ENCODE results near the gene ATP1B1.
"Not testable (repeated sequence)": the region's sequence is repeated elsewhere in the genome, so short reads cannot be mapped to it uniquely, and the experiment has no call there.

Gene ATP1B1

GRCh38 chr1:169146576-169147214 lies 40.2 kb downstream of the ATP1B1 start:
- no peak for DNase-seq

DNA sequence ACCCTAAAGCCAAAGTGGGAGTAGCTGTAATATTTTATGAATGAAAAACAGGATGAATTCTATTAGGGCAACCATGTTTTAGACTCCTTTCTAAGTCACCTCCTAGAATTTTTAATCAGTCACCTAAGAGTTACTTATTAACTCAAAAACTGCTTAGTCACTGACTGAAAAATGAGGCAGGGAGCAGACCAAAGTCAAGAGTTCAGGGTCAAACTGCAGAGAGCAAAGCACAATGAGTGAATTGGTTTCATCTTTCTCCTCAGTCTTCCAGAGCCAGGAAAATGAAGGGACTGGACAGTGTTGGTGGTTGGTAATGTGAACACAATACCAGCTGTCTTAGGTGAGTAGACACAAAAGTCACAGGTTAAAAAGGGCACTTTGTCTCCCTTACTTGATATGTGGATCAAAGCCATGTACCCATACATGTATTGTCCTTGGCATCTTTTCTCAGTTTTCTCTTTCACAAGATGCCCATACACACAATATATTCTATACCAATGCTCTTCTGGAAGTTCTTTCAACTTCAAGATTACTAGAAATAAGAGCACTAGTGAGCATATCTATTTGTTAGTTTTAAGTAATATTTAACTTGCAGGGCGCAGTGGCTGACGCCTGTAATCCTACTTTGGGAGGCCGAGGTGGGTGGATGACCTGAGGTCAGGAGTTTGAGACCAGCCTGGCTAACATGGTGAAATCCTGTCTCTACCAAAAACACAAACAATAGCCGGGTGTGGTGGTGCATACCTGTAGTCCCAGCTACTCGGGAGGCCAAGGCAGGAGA lies 42.2 kb downstream of the ATP1B1 start:
- DNase-seq = no peak

GRCh38 chr1:169149555-169150286 lies 43.2 kb downstream of the ATP1B1 start:
- no peak for DNase-seq

DNA sequence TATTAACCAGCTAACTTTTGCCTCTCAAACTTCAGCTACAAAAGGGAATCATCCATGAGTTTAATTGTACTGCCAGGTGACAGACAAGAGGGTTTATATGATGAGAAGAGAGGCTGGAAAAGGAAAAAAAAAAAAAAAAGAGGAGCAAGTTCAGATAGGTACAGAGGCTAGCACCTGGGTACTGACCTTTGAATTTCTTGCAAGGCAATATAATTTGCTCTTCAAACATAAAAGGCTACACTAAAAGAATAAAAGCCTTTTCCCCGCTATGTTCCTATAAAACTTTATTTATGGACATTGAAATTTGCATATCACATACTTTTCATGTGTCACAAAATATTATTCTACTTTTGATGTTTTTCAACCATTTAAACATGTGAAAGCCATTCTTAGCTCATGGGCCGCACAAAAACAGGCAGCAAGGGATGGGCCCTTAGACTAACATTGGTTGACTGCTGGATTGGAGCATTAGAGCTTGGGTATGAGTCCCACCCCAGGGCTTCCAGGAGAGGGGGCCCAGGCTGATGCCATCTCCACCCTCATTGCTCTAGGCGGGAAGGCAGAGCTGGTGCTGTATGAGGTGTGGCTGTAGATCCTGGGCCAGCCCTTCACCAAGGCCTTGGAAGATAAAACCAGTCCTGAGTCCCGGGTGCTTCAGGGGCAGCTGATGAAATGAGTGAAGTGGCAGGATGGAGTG lies 44.3 kb downstream of the ATP1B1 start:
- DNase-seq = no peak

- DNase-seq = no peak
Observed at GRCh38 chr1:169151338-169151837, 44.9 kb downstream of the ATP1B1 start.

DNA sequence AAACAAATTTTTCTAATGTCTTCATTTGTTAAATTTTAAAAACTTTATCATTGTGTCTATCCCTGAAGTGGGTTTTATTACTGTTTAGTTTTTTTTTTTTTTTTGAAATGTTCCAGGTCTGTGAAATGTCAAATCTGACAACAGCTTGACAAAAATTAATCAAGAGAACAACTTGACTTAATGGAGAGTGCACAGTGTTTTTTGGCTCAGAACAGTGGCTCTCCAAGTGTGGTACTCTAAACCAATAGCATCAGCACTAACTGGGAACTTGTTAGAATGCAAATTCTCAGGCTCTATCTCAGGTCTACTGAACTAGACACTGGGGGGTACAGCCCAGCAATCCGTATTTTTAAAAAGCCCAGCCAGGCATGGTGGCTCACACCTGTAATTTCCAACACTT lies 49.2 kb downstream of the ATP1B1 start:
- DNase-seq = no peak

DNA sequence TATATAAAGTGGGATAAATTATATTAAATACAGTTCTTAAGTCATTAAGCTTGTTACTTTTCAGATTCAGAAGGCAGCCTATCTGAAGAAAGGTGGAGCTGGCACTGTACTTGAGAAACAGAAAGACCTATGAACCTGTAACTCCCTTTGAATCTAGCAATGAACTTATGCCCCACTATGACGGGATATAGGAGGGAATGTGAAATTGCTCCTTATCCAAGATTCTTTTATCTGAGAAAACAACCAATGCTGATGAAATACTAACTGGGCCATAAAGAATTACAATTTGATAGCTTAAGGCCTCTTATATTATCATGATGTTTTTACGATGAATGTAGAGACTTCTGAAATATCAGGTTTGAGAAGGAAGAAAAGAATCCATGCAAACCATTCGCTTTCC lies 50.1 kb downstream of the ATP1B1 start:
- no peak for DNase-seq

GRCh38 chr1:169160845-169161495 lies 54.5 kb downstream of the ATP1B1 start:
- no peak for DNase-seq

GRCh38 chr1:169161496-169162194 lies 55.2 kb downstream of the ATP1B1 start:
- DNase-seq = no peak

DNA sequence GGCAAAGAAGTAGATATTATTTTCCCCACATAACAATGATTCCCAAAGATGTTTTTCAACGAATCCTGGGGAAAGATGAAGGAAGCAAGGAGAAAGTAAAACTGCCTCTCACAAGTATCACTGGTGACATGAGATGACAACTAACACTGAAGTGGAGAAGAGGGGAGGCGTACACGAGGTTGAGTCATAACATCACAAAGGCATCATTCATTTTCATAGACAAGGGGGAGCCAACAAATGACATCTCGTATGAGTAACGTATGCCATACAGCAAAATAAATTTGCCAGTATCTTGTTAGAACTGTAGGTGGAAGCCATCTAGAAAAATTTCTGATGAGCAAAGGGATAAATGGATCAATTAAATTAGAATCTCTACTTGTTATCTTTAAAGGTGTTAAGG lies 56.6 kb downstream of the ATP1B1 start:
- DNase-seq = no peak

- DNase-seq = no peak
Observed at GRCh38 chr1:169175461-169175860, 69.0 kb downstream of the ATP1B1 start.

DNA sequence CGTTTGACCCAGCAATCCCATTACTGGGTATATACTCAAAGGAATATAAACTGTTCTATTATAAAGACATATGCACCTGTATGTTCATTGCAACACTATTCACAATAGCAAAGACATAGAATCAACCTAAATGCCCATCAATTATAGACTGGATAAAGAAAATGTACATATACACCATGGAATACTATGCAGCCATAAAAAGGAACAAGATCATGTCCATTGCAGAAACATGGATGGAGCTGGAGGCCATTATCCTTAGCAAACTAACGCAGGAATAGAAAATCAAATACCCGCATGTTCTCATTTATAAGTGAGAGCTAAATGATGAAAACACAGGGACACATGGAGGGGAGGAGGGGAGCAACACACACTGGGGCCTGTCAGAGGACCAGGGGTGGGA lies 72.9 kb downstream of the ATP1B1 start:
- DNase-seq = not testable (repeated sequence)

GRCh38 chr1:169180174-169180573 lies 73.7 kb downstream of the ATP1B1 start:
- no peak for DNase-seq
